HPDE6-E6E7 (cell line): ENCODE data around the gene EHD2.
"Not testable (repeated sequence)": the region's sequence is repeated elsewhere in the genome, so short reads cannot be mapped to it uniquely, and the experiment has no call there.

ENCODE experiments used
- DNase-seq: peaks from one replicate; pipeline ENCODE4 v3.0.0; 2011; ENCODE audit warnings: missing footprints; ENCODE audit errors: extremely low spot score

Gene EHD2

GRCh38 chr19:47768604-47769003 is 55.4 kb downstream of the EHD2 start:
- no peak for DNase-seq

GRCh38 chr19:47769534-47769933 is 56.3 kb downstream of the EHD2 start:
- DNase-seq, result no peak

DNA sequence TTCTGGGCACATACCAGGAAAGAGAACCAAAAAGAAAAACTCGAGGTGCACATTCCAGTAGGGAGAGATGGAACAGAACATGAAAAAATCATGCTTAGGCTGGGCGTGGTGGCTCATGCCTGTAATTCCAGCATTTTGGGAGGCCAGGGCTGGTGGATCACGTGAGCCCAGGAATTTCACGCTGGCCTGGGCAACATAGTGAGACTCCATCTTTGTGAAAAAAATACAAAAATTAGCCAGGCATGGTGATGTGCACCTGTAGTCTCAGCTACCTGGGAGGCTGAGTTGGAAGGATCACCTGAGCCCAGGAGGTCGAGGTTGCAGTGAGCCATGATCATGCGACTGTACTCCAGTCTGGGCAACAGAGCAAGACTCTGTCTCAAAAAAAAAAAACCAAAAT is 58.1 kb downstream of the EHD2 start:
- not testable (repeated sequence) for DNase-seq

GRCh38 chr19:47776568-47776967 is 63.3 kb downstream of the EHD2 start:
- DNase-seq, result peak; percentile 95

GRCh38 chr19:47777245-47778048 is 64.2 kb downstream of the EHD2 start:
- not testable (repeated sequence) for DNase-seq

GRCh38 chr19:47778049-47778953 is 65.1 kb downstream of the EHD2 start, which contains the start of gene SELENOW:
SELENOW (plus strand) TSS chr19:47778703; CDS start chr19:47778786, 83 bp downstream.
- DNase-seq, result peak; percentile 84

DNA sequence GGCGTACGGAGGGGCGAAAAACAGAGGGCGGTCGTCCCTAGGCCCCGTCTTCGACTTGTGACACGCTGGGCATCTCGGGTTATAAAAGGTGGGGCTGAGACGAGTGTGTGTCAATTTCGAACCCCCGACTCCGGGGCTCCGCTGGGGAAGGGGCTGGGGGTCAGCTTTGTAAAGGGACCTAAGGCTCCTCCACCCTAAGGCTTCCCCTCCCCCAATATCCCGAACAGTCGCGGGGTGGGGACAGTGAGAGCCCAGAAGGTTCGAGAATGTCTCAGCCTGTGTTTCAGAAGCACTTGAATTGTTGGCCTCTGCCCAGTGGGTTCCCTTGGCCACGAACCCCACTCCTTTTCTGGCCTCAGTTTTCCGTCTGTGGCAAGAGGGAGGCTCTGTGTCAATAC is 65.7 kb downstream of the EHD2 start:
- DNase-seq, result no peak

- DNase-seq, result no peak
Measured at GRCh38 chr19:47779524-47780214, 66.4 kb downstream of the EHD2 start.

DNA sequence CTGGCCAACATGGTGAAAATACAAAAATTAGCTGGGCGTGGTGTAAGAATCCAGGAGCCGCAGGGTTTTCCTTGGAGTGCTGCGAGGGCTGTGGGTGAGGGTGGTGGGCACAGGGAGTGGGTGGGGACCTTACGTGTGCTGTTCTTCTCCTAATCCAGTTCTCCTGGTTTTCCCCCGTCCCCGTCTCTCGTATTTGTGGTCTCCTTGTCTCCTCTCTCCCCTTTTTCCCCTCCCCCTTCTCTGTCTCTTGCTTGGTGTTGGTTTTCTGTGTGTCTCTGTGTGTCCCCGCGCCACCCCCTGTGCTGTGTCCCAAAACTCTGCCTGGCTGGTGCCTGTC is 67.0 kb downstream of the EHD2 start:
- DNase-seq, result no peak

DNA sequence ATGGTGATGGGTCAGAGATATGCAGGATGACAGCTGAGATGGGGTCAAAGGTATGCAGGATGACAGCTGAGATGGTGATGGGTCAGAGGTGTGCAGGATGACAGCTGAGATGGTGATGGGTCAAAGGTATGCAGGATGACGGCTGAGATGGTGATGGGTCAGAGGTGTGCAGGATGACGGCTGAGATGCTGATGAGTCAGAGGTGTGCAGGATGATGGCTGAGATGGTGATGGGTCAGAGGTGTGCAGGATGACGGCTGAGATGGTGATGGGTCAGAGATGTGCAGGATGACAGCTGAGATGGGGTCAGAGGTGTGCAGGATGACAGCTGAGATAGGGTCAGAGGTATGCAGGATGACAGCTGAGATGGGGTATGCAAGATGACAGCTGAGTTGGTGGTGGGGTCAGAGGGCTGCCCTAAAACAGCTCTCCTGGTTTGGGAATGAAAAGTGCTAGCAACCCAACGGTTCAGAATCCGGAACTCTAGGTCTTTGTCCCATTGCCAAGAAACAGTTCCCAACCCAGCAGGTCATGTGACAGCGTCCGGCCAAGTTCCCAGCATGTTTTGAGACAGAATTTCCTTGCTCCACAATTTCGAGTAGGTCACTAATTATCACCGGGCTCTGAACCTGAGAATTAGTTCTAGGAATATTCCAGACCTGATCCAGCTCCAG is 68.5 kb downstream of the EHD2 start:
- no peak for DNase-seq

GRCh38 chr19:47786566-47786965 is 73.3 kb downstream of the EHD2 start:
- no peak for DNase-seq

- DNase-seq, result not testable (repeated sequence)
Measured at GRCh38 chr19:47787307-47787706, 74.1 kb downstream of the EHD2 start.

- DNase-seq, result not testable (repeated sequence)
Measured at GRCh38 chr19:47789811-47790210, 76.6 kb downstream of the EHD2 start.

DNA sequence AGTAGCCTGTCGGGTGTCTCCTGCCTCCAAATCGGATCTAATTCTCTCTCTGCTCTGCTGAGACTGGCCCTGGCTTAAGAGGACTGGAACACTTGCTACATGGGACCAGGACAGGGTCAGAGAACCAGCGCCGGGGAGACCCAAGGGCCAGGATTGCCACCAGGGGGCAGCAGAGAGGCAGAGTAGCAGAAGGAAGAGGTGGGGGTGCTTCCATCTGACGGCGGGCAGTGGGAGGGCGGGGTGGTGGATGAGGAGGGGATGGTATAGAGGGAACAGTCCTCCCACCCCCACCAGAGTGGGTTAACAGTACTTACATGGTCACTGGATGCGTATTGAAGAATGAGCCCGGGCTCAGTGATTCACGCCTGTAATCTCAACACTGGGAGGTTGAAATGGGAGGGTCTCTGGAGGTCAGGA is 77.2 kb downstream of the EHD2 start:
- DNase-seq, result peak; percentile 61

DNA sequence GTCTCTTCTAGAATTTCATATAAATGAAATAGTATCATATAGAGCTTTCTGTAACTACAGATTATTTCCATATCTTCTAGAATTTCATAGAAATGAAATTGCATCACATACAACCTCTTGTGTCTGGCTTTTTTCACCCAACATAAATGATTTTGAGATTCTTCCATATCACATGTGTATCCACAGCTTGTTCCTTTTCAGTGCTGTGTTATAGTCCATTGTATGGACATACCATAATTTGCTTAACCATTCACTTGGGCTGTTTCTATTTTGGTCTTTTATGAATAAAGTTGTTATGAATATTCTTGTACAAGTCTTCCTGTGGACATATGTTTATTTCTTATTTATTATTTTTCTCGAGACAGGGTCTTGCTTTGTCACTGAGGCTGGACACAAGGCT is 79.4 kb downstream of the EHD2 start:
- no peak for DNase-seq
